ENCODE data around the gene SPDYC.

- TF ChIP-seq CTCF (IDR thresholded peaks at IDR 0.05): no peak
- TF ChIP-seq POLR2A (IDR thresholded peaks at IDR 0.05): no peak
These were observed 43.3 kb upstream of the SPDYC start for GRCh38 chr11:65126624-65127274.
